Measurements from ENCODE around the gene TBC1D2. TPM values are rescaled to one million over a fixed set of nuclear protein-coding genes. Genes with fewer than 3 reads are reported as not detected.
"Not testable (repeated sequence)": the region's sequence is repeated elsewhere in the genome, so short reads cannot be mapped to it uniquely, and the experiment has no call there.

TBC1D2 gene
- total RNA-seq, 4 donors from 2014 or later: 4.9 to 9.8 (median 7.8) TPM

GRCh38 chr9:98275159-98275558 lies 19.7 kb upstream of the TBC1D2 start:
- no peak for ATAC-seq
- TF ChIP-seq POLR2AphosphoS5 (IDR thresholded peaks at IDR 0.05) (no peak), EP300 (IDR thresholded peaks at IDR 0.05) (no peak), CTCF (IDR thresholded peaks at IDR 0.05) (no peak), POLR2A (IDR thresholded peaks at IDR 0.05) (no peak)
- WGBS, 2 donors (ENCODE audit: low coverage in 1 of 2): 56 to 77% methylated on average over 1 of the region's 2 CpGs
- Histone ChIP-seq H3K27me3 (peaks cover 37% of the 10 kb centered on the region), H3K9me3 (no peaks in the 10 kb centered on the region), H3K4me3 (no peak overlapping the region), H3K27ac (no peak overlapping the region), H3K36me3 (no peaks in the 10 kb centered on the region), H3K4me1 (no peaks in the 10 kb centered on the region)

GRCh38 chr9:98272083-98272482 lies 16.6 kb upstream of the TBC1D2 start:
- TF ChIP-seq POLR2A (IDR thresholded peaks at IDR 0.05): no peak
- no peak for TF ChIP-seq CTCF (IDR thresholded peaks at IDR 0.05)
- TF ChIP-seq EP300 (IDR thresholded peaks at IDR 0.05): no peak
- no peak for TF ChIP-seq POLR2AphosphoS5 (IDR thresholded peaks at IDR 0.05)
- peaks cover 13% of the 10 kb centered on the region for H3K27me3 ChIP-seq
- H3K36me3 ChIP-seq: no peaks in the 10 kb centered on the region

GRCh38 chr9:98271479-98271878 lies 16.0 kb upstream of the TBC1D2 start:
- TF ChIP-seq POLR2AphosphoS5 (IDR thresholded peaks at IDR 0.05) (no peak), CTCF (IDR thresholded peaks at IDR 0.05) (no peak), POLR2A (IDR thresholded peaks at IDR 0.05) (no peak), EP300 (IDR thresholded peaks at IDR 0.05) (no peak)
- no peak overlapping the region for H3K4me3 ChIP-seq
- H3K4me1 ChIP-seq: no peaks in the 10 kb centered on the region
- no peak overlapping the region for H3K27ac ChIP-seq
- H3K36me3 ChIP-seq: no peaks in the 10 kb centered on the region
- 8 to 19% methylated on average over 2 to 3 of the region's 3 CpGs for WGBS, 2 donors (ENCODE audit: low coverage in 1 of 2)
- no peak for ATAC-seq
- no peaks in the 10 kb centered on the region for H3K9me3 ChIP-seq
- H3K27me3 ChIP-seq: peaks cover 10% of the 10 kb centered on the region

More at GRCh38 chr9:98272083-98272482, 16.6 kb upstream of the TBC1D2 start:
- no peak for ATAC-seq
- H3K9me3 ChIP-seq: no peaks in the 10 kb centered on the region
- no peak overlapping the region for H3K4me3 ChIP-seq
- 68 to 91% methylated on average over 3 of the region's 3 CpGs for WGBS, 2 donors (ENCODE audit: low coverage in 1 of 2)
- H3K27ac ChIP-seq: no peak overlapping the region
- H3K4me1 ChIP-seq: no peaks in the 10 kb centered on the region

- H3K4me3 ChIP-seq, H3K4me1 ChIP-seq: not testable (repeated sequence)
- peaks cover 10% of the 10 kb centered on the region for H3K27me3 ChIP-seq
Observed at GRCh38 chr9:98270284-98270683, 14.8 kb upstream of the TBC1D2 start.

GRCh38 chr9:98269652-98270051 lies 14.2 kb upstream of the TBC1D2 start:
- H3K4me1 ChIP-seq, H3K27me3 ChIP-seq, H3K27ac ChIP-seq, H3K4me3 ChIP-seq, ATAC-seq, H3K36me3 ChIP-seq, H3K9me3 ChIP-seq: not testable (repeated sequence)
- 42 to 48% methylated on average over 5 to 10 of the region's 10 CpGs for WGBS, 2 donors (ENCODE audit: low coverage in 1 of 2)

More at GRCh38 chr9:98270284-98270683, 14.8 kb upstream of the TBC1D2 start:
- WGBS, 2 donors (ENCODE audit: low coverage in 1 of 2): 48% methylated on average over 4 of the region's 11 CpGs; no CpG with 5 or more reads in 1 of the 2 donors
- not testable (repeated sequence) for ATAC-seq, H3K36me3 ChIP-seq, H3K27ac ChIP-seq, H3K9me3 ChIP-seq

GRCh38 chr9:98267556-98267955 lies 12.1 kb upstream of the TBC1D2 start:
- not testable (repeated sequence) for H3K4me3 ChIP-seq, ATAC-seq, H3K27ac ChIP-seq, H3K27me3 ChIP-seq, H3K4me1 ChIP-seq, H3K36me3 ChIP-seq, H3K9me3 ChIP-seq
- WGBS, 2 donors (ENCODE audit: low coverage in 1 of 2): 74% methylated on average over 8 of the region's 8 CpGs; no CpG with 5 or more reads in 1 of the 2 donors

- no peak for ATAC-seq
- H3K27me3 ChIP-seq: no peaks in the 10 kb centered on the region
Observed at GRCh38 chr9:98264516-98264915, 9.1 kb upstream of the TBC1D2 start.

More at GRCh38 chr9:98264516-98264915, 9.1 kb upstream of the TBC1D2 start:
- Histone ChIP-seq H3K9me3 (no peaks in the 10 kb centered on the region), H3K4me3 (no peak overlapping the region), H3K4me1 (no peaks in the 10 kb centered on the region), H3K36me3 (no peaks in the 10 kb centered on the region), H3K27ac (no peak overlapping the region)
- no peak for TF ChIP-seq POLR2AphosphoS5 (IDR thresholded peaks at IDR 0.05)
- no peak for TF ChIP-seq EP300 (IDR thresholded peaks at IDR 0.05)
- TF ChIP-seq POLR2A (IDR thresholded peaks at IDR 0.05): no peak
- TF ChIP-seq CTCF (IDR thresholded peaks at IDR 0.05): no peak
- 68 to 71% methylated on average over 2 of the region's 2 CpGs for WGBS, 2 donors (ENCODE audit: low coverage in 1 of 2)

Data from gastroesophageal sphincter (tissue), 4 donors.